Fibroblast of lung (primary cell): ENCODE measurements around the gene NID1. TPM values are rescaled to one million over a fixed set of nuclear protein-coding genes. Genes with fewer than 3 reads are reported as not detected.
A peak's percentile ranks its signal among the peaks of the same experiment; 100 is the strongest.

Experiments used
- DNase-seq, 2 donors: peaks; one replicate each; pipeline versions ENCODE4 v3.0.0 to v3.0.0-alpha.2; 2010; ENCODE audit warnings: low read depth in 2 of 2
- H2AFZ ChIP-seq: 2 replicates; pipeline ENCODE4 v1.5.1; 2012; ENCODE audit warnings: low read length, control low read depth, inconsistent platforms
- H3K27ac ChIP-seq: 2 replicates; pipeline ENCODE4 v1.5.1; 2011; ENCODE audit warnings: low read length, control low read depth; ENCODE audit not compliant: insufficient read depth
- H3K27me3 ChIP-seq: 2 replicates; pipeline ENCODE4 v1.5.1; 2011; ENCODE audit warnings: mild to moderate bottlenecking, low read length; ENCODE audit not compliant: control insufficient read depth, insufficient read depth
- H3K36me3 ChIP-seq: 2 replicates; pipeline ENCODE4 v1.5.1; 2011; ENCODE audit warnings: low read length; ENCODE audit not compliant: control insufficient read depth, insufficient read depth
- H3K4me1 ChIP-seq: 2 replicates; pipeline ENCODE4 v1.5.1; 2011; ENCODE audit warnings: low read length; ENCODE audit not compliant: control insufficient read depth, insufficient read depth; ENCODE audit errors: extremely low read depth
- H3K4me2 ChIP-seq: 2 replicates; pipeline ENCODE4 v1.5.1; 2011; ENCODE audit warnings: low read length, control low read depth; ENCODE audit not compliant: insufficient read depth; ENCODE audit errors: extremely low read depth
- H3K4me3 ChIP-seq, 4 experiments: fragments of 200-600 bp in 1 of 4; sonication (generic) in 1 of 4; replicated peaks in 1 of 4; 2 replicates each; pipeline ENCODE4 v1.5.1; 2011 to 2016; ENCODE audit warnings: low read length in 4 of 4, low read depth in 3 of 4, mild to moderate bottlenecking in 3 of 4, control low read depth in 2 of 4, inconsistent platforms in 1 of 4, mixed read lengths in 1 of 4; ENCODE audit not compliant: insufficient read depth in 1 of 4; ENCODE audit errors: control extremely low read depth in 1 of 4
- H3K79me2 ChIP-seq: 2 replicates; pipeline ENCODE4 v1.5.1; 2012; ENCODE audit warnings: mild to moderate bottlenecking, low read length, inconsistent platforms; ENCODE audit not compliant: control insufficient read depth, insufficient read depth
- H3K9ac ChIP-seq: 2 replicates; pipeline ENCODE4 v1.5.1; 2011; ENCODE audit warnings: mild to moderate bottlenecking, low read length, control low read depth; ENCODE audit not compliant: insufficient read depth
- H3K9me3 ChIP-seq: 2 replicates; pipeline ENCODE4 v1.5.1; 2012; ENCODE audit warnings: low read depth, low read length; ENCODE audit not compliant: control insufficient read depth, insufficient read depth
- H4K20me1 ChIP-seq: 2 replicates; pipeline ENCODE4 v1.5.1; 2011; ENCODE audit warnings: low read length; ENCODE audit not compliant: control insufficient read depth, insufficient read depth; ENCODE audit errors: extremely low read depth
- EZH2 ChIP-seq: IDR thresholded peaks from 2 replicates; pipeline ENCODE4 v1.5.1; 2012; ENCODE audit warnings: low read length, control low read depth, mild to moderate bottlenecking; ENCODE audit errors: missing control alignments
- polyA plus RNA-seq, 2 donors: library from polyadenylated mRNA; depleted of rRNA in 1 of 2; stranded (reverse) in 1 of 2; unstranded in 1 of 2; fragments of >200 nt; gene quantifications; 2 replicates each; pipeline ENCODE4 v1.2.1, GENCODE V29; 2011 to 2012; ENCODE audit warnings: missing spikeins in 1 of 2
- total RNA-seq: library from RNA; depleted of rRNA; stranded (reverse); fragments of >200 nt; gene quantifications from 2 replicates; pipeline ENCODE4 v1.2.1, GENCODE V29; 2014
- TF ChIP-seq, protein P1 (sequence below), 2 donors: IDR thresholded peaks in 1 of 2; conservative IDR thresholded peaks in 1 of 2; 1 replicate in 1 of 2; 2 replicates in 1 of 2; pipeline ENCODE4 v1.5.1; 2011 to 2012; ENCODE audit warnings: low read length in 2 of 2, control low read depth in 1 of 2, inconsistent platforms in 1 of 2, low read depth in 1 of 2, mild to moderate bottlenecking in 1 of 2

NID1 gene
- total and polyA plus RNA-seq, 2 donors (not counting 1 experiment from before 2014, with no cell fraction given) = 29.1 to 152 TPM

DNA sequence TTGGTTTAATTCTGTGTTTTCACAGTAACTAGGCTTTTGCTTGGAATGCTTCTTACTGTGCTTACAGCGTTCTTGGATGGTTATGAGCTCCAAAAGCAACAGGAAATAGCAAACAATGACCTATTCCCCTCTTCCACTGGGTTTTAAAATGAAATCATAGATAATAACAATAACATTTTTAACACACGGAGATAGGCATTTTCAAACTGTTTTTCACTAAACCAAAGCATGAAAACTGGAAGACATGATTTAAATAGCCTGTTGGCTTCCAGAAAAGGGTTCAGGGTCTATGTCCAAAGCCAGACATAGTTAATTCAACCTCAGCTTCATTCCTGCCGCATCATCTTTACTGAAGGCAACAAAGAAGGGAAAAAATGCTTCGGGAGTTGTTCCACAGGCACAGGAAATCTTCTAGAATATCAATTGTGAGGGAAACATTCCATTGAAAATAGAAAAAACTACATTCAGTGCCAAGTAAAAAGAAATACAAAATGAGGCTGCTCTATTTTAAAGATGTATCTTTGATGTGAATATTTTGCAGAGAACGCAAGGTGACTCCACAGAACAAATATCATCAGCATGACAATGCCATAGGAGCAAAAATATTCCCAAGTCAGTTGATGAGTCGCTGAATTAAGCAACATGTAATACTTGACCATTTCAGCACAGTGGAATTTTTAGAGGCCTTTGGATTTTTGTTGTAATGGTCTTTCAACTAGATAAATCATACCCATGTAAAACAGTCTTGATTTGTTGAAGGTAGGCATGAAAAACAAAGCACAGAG, 80.7 kb downstream of the NID1 start:
- Histone ChIP-seq H3K9ac (no peak overlapping the region), H3K27ac (peak overlapping the region; percentile 71), H3K79me2 (no peaks in the 10 kb centered on the region), H3K27me3 (no peaks in the 10 kb centered on the region), H3K4me3 (peak overlapping the region in 1 of 4 experiments; percentile 13), H2AFZ (peak overlapping the region; percentile 14), H3K36me3 (peaks cover 3% of the 10 kb centered on the region), H3K4me1 (peaks cover 7% of the 10 kb centered on the region), H3K9me3 (no peaks in the 10 kb centered on the region), H4K20me1 (no peaks in the 10 kb centered on the region), H3K4me2 (peak overlapping the region; percentile 71)
- TF ChIP-seq EZH2 = no peak
- TF ChIP-seq, protein P1, sequence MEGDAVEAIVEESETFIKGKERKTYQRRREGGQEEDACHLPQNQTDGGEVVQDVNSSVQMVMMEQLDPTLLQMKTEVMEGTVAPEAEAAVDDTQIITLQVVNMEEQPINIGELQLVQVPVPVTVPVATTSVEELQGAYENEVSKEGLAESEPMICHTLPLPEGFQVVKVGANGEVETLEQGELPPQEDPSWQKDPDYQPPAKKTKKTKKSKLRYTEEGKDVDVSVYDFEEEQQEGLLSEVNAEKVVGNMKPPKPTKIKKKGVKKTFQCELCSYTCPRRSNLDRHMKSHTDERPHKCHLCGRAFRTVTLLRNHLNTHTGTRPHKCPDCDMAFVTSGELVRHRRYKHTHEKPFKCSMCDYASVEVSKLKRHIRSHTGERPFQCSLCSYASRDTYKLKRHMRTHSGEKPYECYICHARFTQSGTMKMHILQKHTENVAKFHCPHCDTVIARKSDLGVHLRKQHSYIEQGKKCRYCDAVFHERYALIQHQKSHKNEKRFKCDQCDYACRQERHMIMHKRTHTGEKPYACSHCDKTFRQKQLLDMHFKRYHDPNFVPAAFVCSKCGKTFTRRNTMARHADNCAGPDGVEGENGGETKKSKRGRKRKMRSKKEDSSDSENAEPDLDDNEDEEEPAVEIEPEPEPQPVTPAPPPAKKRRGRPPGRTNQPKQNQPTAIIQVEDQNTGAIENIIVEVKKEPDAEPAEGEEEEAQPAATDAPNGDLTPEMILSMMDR (conservative IDR thresholded peaks at IDR 0.05 in 1 of 2, IDR thresholded peaks at IDR 0.05 in 1 of 2; ENCODE audit: low read depth in 1 of 2, low read length in 2 of 2) = no peak
- DNase-seq = peak; percentile 80 to 85

DNA sequence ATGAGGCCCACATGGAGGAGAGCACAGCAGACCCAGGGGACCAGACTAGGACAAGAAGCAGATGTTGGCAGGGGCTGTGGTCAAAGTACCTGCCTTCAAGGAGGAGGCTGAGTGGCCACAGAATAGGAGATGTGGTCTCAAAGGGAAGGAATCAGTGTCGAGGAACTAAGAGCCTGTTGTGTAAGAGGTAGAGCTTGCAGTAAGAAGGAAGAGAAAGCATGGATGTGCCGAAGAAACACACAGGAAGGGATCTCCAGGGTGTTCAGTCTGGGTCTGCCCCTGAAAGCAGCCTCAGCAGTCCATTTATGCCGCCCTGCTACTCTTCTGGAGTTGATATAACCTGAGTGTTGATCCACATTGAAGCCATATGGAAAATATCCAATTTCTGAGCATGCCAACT, 83.9 kb downstream of the NID1 start:
- Histone ChIP-seq H3K4me3 (no peak overlapping the region), H4K20me1 (no peaks in the 10 kb centered on the region), H3K4me2 (no peak overlapping the region), H2AFZ (no peak overlapping the region), H3K9ac (no peak overlapping the region), H3K9me3 (no peaks in the 10 kb centered on the region), H3K79me2 (no peaks in the 10 kb centered on the region), H3K27me3 (no peaks in the 10 kb centered on the region), H3K27ac (no peak overlapping the region), H3K36me3 (peaks cover 20% of the 10 kb centered on the region), H3K4me1 (peaks cover 10% of the 10 kb centered on the region)
- DNase-seq = no peak
- TF ChIP-seq, protein P1 (conservative IDR thresholded peaks at IDR 0.05 in 1 of 2, IDR thresholded peaks at IDR 0.05 in 1 of 2; ENCODE audit: low read depth in 1 of 2, low read length in 2 of 2) = no peak
- TF ChIP-seq EZH2 = no peak

DNA sequence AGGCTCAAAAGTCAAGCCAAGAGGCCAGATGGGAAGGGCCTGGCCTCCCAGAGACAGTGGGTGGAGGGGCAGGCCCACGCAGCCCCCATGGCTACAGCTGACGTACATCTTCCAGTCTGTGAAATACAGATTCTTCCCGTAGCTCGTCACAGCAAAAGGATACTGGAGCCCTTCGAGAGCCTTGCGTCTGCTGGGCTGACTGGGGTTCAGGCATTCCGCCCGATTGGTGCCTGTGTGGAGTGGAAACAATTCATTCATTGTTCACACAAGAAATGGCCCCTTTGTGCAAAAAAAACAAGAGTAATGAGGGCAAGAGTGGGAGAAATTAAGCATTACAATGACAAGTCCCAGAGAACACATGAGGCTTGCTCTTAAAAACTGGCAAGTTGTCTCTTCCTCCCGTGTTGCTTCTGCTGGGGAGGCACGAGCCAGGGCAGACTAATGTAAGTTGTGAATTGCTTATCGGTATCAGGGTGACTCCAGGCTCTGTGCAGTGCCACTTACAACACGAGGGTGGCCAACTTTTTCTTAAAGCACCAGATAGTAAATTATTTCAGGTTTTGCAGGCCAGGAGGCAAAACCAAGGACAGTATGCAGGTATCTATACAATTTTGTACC, 85.1 kb downstream of the NID1 start:
- Histone ChIP-seq H2AFZ (no peak overlapping the region), H3K27me3 (no peaks in the 10 kb centered on the region), H3K79me2 (no peaks in the 10 kb centered on the region), H3K4me2 (no peak overlapping the region), H3K27ac (no peak overlapping the region), H3K9ac (no peak overlapping the region), H3K36me3 (peaks cover 20% of the 10 kb centered on the region), H4K20me1 (no peaks in the 10 kb centered on the region), H3K4me3 (no peak overlapping the region), H3K4me1 (peaks cover 8% of the 10 kb centered on the region), H3K9me3 (no peaks in the 10 kb centered on the region)
- no peak for DNase-seq
- TF ChIP-seq, protein P1 (conservative IDR thresholded peaks at IDR 0.05 in 1 of 2, IDR thresholded peaks at IDR 0.05 in 1 of 2; ENCODE audit: low read depth in 1 of 2, low read length in 2 of 2) = no peak
